Activated T-cell treated with anti-CD3 and anti-CD28 coated beads, Interleukin-2, amount 50 U/mL, for 4 hours (primary cell): Measurements from ENCODE around the gene BEND6. TPM values are rescaled to one million over a fixed set of nuclear protein-coding genes. Genes with fewer than 3 reads are reported as not detected.

Experiments used
- ATAC-seq, 2 donors: fragments of 200-7000 bp; cut with Tn5 transposase; one replicate each; pipeline ENCODE4 v1.10.0; 2021
- DNase-seq: peaks from one replicate; pipeline ENCODE4 v3.0.0-alpha.2; 2020
- H3K27me3 Mint-ChIP-seq: one replicate; pipeline ENCODE4 v1.8.0; 2021; ENCODE audit warnings: low read depth, mixed read lengths
- H3K36me3 Mint-ChIP-seq: one replicate; pipeline ENCODE4 v1.8.0; 2022; ENCODE audit warnings: mixed read lengths; ENCODE audit not compliant: insufficient read depth
- H3K4me1 Mint-ChIP-seq: one replicate; pipeline ENCODE4 v1.8.0; 2021; ENCODE audit warnings: low read depth, mixed read lengths
- H3K4me3 Mint-ChIP-seq: one replicate; pipeline ENCODE4 v1.8.0; 2021; ENCODE audit warnings: mild to moderate bottlenecking, moderate library complexity, mixed read lengths
- H3K9me3 Mint-ChIP-seq: one replicate; pipeline ENCODE4 v1.8.0; 2021; ENCODE audit warnings: mixed read lengths
- total RNA-seq, 3 donors: library from RNA; stranded (reverse); gene quantifications; one replicate each; pipeline ENCODE4 v1.2.1, GENCODE V29; 2021

The BEND6 gene, protein sequence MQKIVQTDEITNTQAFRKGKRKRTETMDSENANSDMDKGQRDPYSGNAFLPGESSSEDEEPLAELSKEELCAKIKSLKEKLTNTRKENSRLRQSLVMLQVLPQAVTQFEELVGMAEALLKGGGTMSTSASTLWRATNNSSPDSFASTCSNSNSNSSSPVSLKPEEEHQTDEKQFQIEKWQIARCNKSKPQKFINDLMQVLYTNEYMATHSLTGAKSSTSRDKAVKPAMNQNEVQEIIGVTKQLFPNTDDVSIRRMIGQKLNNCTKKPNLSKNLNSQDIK
- total RNA-seq: under 1 TPM in 1 of 3 donors, not detected in 2; 0.05 TPM

DNA sequence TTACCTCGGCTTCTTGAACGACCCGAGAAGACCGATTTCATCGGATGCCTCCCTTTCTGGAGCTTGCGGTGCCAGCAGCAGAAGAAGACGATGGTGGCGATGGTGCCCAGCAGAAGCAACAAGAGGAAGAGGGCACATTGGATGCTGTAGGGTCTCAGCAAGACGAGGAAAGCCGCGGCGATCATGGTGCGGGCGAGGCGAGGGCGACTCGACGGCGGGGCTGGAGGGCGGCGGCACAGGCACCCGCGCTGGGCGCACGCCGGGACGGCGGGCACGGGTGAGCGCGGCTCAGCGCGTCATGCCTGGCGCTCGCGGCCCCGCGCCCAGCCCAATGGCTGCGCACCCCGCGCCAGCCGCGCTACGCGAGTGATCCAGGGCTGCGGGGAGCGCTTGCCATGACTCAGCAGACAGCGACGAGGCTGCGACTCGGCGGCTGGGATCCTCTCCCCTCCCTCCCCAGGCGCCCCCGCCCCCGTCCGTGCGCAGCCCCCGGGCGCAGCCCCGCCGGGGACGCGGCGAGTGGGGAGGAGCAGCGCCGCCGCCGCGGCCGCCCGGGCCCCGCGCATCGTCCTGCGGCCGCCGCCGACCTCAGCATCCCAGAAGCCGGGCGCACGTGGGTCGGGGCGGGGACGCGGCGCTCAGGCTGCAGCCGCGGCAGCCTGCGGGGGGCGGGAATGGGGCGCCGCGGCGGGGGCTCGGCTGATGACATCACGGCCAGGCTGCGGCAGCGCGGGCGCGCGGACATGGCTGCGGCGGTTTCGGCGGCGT lies at the start of gene BEND6:
BEND6 (plus strand) TSS at position 705 of the 768 bp plus-strand sequence. CDS start 26,704 bp downstream, outside the sequence.
- peak; percentile 11 for DNase-seq
- no peaks in the 10 kb centered on the region for H3K36me3 Mint-ChIP-seq
- no peaks in the 10 kb centered on the region for H3K9me3 Mint-ChIP-seq
- peaks cover 62% of the 10 kb centered on the region for H3K27me3 Mint-ChIP-seq
- peak within 1 kb of the TSS; percentile 82 for H3K4me3 Mint-ChIP-seq
- H3K4me1 Mint-ChIP-seq: peaks cover 19% of the 10 kb centered on the region
- peak; percentile 80 to 84 for ATAC-seq

DNA sequence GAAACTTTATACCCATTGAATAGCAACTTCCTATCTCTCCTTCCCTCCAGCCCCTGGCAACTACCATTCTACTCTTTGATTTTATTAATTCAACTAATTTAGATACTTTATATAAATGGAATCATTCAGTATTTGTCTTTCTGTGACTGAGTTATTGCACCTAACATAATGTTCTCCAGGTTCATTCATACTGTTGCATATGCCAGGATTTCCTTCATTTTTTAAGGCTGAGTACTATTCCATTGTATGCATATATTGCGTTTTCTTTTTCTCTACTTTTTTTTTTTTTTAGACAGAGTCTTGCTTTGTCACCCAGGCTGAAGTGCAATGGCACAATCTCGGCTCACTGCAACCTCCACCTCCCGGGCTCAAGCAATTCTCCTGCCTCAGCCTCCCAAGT lies 49.5 kb upstream of the BEND6 start:
- no peak for ATAC-seq
- no peak for DNase-seq
- no peak overlapping the region for H3K4me3 Mint-ChIP-seq
- peaks cover 4% of the 10 kb centered on the region for H3K27me3 Mint-ChIP-seq
- H3K9me3 Mint-ChIP-seq: no peaks in the 10 kb centered on the region
- H3K4me1 Mint-ChIP-seq: no peaks in the 10 kb centered on the region
- H3K36me3 Mint-ChIP-seq: no peaks in the 10 kb centered on the region

DNA sequence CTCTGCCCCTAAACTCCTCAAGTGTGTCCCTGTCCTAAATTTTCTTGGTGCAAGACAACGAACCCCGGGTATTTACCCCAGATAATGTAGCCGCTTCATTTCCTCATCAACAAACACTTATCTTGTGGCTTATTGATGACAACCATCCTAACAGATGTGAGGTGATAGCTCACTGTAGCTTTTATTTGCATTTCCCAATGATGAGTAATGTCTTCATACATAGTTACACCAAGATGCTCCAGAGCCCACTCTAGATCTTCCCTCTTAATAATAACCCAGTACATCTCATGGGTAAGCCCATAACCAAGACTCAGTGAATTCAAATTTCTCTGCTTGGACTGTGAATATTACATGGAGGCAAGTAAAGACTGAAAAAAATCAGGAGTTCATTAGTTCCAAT lies 48.2 kb upstream of the BEND6 start:
- ATAC-seq: no peak
- H3K9me3 Mint-ChIP-seq: no peaks in the 10 kb centered on the region
- DNase-seq: no peak
- H3K27me3 Mint-ChIP-seq: peaks cover 4% of the 10 kb centered on the region
- H3K36me3 Mint-ChIP-seq: no peaks in the 10 kb centered on the region
- no peaks in the 10 kb centered on the region for H3K4me1 Mint-ChIP-seq
- no peak overlapping the region for H3K4me3 Mint-ChIP-seq

DNA sequence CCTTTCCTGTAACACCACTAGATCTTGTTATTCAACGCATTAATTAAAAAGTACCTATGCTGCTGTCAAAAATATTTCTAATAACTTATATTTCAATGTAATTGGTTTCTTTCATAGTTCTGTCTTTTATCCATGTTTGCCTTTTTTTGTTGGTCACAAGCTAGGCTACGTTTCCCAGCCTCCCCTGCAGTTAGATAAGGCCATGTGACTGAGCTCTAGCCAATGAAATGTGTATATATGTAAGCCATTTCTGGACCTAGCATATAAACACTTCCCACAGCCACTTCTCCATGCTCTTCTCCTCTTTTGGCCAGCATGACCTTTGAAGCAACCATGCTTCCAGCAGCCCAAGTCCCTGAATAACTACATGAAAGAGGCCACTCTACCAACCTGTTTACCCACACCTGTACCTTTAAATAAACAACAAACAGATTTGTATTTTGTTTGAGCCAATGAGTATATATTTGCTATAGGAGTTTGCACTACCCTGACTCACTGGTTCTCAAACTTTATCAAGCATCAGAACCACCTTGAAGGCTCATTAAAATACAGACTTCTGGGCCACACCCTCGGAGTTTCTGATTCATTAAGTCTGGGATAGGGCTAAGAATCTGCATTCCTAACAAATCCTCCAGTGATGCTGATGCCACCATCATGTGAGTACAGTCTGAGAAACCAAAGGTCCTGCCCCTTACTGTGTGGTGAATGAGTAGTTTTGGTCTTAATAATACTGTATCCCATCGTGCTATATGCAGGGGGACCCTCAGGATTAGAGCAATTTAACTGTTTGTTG lies 45.6 kb upstream of the BEND6 start:
- no peak for ATAC-seq
- no peaks in the 10 kb centered on the region for H3K36me3 Mint-ChIP-seq
- peaks cover 16% of the 10 kb centered on the region for H3K27me3 Mint-ChIP-seq
- no peak overlapping the region for H3K4me3 Mint-ChIP-seq
- no peak for DNase-seq
- H3K9me3 Mint-ChIP-seq: no peaks in the 10 kb centered on the region
- no peaks in the 10 kb centered on the region for H3K4me1 Mint-ChIP-seq

DNA sequence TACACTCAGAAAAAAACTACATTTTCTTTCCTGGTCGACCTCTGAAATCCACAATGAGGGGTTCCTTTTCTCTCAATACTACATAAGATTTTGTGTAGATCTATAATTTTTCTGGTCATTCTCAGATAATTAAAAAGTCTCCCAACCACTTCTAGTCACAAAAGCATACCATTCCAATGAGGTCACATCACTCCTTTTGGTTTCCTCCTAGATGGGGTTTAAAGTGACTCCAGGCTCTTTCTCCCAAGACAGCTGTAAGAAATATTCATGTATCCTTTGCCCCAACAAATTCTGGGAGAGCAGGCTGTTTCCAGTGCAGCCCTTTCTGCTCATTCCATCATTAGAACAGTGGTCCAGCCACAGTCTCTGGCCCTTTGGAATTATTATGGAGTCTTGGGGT lies 43.1 kb upstream of the BEND6 start:
- no peaks in the 10 kb centered on the region for H3K9me3 Mint-ChIP-seq
- H3K36me3 Mint-ChIP-seq: no peaks in the 10 kb centered on the region
- peaks cover 12% of the 10 kb centered on the region for H3K27me3 Mint-ChIP-seq
- no peaks in the 10 kb centered on the region for H3K4me1 Mint-ChIP-seq
- DNase-seq (no peak), ATAC-seq (no peak)
- no peak overlapping the region for H3K4me3 Mint-ChIP-seq

DNA sequence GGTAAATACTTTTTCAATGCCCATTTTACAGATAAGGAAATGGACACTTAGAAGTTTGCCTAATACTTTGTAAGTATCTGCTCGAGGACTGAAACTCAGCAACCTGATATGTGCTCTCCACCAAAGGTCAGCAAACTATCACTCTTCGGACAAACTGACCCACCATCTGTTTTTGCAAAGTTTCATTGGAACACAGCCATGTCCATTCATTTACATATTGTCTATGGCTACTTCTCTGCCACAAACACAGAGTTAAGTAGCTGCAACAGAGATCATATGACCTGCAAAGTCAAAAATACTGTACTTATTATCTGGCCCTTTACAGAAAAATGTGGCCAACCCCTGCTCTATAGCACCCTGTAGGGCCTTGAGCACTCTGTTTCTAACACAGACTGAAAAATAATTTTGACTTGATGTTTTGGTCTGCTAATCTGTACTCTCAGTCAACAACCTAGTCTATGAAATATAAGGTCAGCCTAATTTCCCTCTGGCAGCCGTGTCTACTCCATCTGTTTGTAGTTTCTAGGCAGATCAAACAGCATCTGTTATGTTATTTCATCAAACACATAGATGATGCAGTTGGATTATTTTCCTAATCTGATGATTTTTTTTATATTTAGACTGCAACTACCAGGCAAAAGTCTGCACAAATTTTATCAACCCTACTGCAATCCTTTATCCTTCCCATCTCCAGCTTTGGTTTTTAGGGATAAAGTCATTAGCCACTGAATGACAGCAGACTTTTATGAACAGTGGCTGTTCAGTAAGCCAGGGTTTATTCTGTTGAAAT lies 41.4 kb upstream of the BEND6 start:
- Mint-ChIP-seq H3K4me3 (no peak overlapping the region), H3K9me3 (no peaks in the 10 kb centered on the region), H3K4me1 (no peaks in the 10 kb centered on the region), H3K27me3 (peaks cover 18% of the 10 kb centered on the region), H3K36me3 (no peaks in the 10 kb centered on the region)
- ATAC-seq (no peak), DNase-seq (no peak)

DNA sequence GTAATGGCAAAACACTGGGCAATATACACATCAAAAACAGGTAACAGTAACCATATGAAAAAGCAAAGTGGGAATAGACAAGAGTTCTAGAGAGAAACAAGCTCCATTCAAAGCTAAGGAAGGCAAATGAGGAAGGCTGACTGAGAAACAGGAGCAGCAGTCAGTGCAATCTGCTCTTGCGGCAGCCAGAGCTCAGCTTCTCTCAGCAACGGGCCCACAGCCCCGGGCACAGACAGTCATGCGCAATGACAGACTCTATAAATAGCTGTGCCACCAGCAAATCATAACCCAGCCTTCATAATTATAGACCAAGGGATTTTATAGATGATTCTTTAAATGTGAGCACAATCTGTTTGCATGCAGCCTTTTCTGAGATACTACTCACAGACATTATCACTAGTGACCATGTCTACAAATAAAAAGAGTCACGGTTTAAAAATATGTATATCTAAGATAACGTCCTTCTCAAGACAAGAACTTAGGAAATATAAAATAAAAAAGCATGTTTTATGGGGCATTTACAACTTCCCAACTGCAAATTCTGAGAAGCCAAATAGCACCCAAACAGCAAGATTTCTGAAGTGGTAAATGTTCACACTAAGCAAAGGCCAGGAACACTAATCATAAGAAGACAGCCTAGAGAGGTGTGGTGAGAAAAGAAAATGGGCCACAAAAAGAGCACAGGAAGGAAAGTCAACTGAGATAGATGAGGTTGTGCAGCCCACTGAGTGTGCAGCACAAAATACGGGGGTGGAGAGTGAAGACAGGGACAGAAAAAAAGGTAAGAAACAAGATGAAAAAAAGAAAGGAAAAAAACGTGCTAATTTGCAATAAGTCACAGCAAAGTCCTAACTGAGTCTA lies 39.9 kb upstream of the BEND6 start:
- Mint-ChIP-seq H3K9me3 (no peaks in the 10 kb centered on the region), H3K4me1 (no peaks in the 10 kb centered on the region), H3K27me3 (peaks cover 20% of the 10 kb centered on the region), H3K36me3 (no peaks in the 10 kb centered on the region), H3K4me3 (no peak overlapping the region)
- DNase-seq (no peak), ATAC-seq (no peak)

DNA sequence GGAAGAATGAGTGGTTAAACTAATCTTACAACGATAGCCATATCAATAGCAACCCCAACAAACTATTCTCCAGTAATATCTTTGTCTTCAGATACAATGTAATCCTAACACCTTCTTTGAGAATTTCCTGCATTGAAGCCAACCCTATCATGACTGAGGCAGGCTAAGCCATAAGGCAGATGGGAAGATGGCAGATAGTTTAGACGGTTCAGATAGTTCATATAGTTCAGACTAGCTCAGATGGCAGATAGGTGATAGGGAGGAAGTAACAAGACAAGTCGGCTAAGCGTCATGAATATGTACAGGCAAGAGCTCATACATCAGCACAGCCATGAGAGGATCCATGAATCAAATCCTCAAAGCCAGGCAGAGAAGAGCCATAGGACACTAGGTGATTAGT lies 39.1 kb upstream of the BEND6 start:
- Mint-ChIP-seq H3K36me3 (no peaks in the 10 kb centered on the region), H3K4me1 (no peaks in the 10 kb centered on the region), H3K9me3 (no peaks in the 10 kb centered on the region), H3K27me3 (peaks cover 20% of the 10 kb centered on the region), H3K4me3 (no peak overlapping the region)
- ATAC-seq: no peak
- no peak for DNase-seq

DNA sequence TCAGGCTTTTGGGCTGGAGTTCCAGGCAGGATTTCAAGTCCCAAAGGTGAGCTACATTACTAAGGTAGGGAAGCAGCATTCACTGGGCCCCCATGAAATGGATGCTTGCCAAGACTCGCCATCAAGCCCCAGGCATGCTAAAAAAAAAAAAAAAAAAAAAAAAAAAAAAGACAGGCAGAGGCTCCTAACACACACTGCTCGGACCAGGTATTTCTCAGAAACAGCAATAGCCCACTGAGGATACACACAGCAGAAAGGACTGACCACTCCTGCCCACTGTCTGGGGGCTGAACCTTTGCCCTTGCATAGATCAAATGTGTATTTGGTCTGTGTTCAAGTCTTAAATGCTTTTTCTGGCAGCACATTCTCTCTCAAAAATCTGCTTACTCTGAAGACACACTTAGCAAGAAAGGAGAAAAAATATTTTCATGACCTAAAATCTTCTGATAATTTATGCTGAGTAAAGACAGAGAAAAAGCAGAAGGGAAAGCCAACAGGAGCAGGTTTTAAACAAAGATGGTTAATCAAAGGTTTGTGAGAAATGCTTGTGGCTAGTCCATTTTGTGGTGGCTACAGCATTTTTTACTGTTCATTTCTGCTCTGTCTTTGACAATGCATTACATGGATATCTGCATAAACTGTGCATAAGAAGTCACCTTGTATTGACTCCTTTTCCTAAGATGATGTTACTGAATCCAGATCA lies 37.9 kb upstream of the BEND6 start:
- no peaks in the 10 kb centered on the region for H3K36me3 Mint-ChIP-seq
- no peak overlapping the region for H3K4me3 Mint-ChIP-seq
- DNase-seq (no peak), ATAC-seq (no peak)
- peaks cover 20% of the 10 kb centered on the region for H3K27me3 Mint-ChIP-seq
- no peaks in the 10 kb centered on the region for H3K9me3 Mint-ChIP-seq
- H3K4me1 Mint-ChIP-seq: no peaks in the 10 kb centered on the region

DNA sequence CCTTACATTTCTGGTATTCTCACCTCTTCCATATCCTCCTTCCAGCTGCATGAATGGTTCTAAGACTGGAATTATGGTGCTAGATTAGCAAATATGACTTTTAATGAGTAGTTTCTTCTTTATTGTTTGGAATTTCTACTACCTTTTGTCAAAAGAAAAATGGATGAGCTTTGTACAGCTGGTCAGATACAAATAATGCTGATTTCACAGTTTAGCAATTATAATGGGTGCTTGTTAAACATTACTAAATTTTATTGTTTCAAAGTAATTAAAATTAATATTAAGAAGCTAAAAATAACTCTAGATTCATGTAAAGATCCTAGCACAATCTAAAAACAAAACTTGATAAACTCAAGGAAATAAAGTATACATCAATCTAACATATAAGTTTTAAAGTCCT lies 32.3 kb upstream of the BEND6 start:
- DNase-seq (no peak), ATAC-seq (no peak)
- H3K4me1 Mint-ChIP-seq: no peaks in the 10 kb centered on the region
- peaks cover 24% of the 10 kb centered on the region for H3K27me3 Mint-ChIP-seq
- H3K4me3 Mint-ChIP-seq: no peak overlapping the region
- no peaks in the 10 kb centered on the region for H3K36me3 Mint-ChIP-seq
- no peaks in the 10 kb centered on the region for H3K9me3 Mint-ChIP-seq

DNA sequence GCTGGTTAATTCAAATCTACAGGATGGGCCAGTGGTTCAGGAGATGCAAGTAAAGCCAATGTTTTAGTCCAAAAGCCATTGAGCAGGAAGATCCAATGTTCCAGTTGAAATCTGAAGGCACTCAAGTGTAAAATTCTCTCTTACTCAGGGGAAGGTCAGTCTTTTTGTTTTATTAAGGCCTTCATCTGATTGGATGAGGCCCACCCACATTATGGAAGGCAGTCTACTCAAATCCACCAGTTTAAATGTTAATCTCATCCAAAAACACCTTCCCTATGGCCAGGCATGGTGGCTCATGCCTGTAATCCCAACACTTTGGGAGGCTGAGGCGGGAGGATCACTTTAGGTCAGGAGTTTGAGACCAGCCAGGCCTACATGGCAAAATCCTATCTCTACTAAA lies 31.3 kb upstream of the BEND6 start:
- no peaks in the 10 kb centered on the region for H3K4me1 Mint-ChIP-seq
- H3K4me3 Mint-ChIP-seq: no peak overlapping the region
- ATAC-seq: no peak
- H3K36me3 Mint-ChIP-seq: no peaks in the 10 kb centered on the region
- peaks cover 23% of the 10 kb centered on the region for H3K27me3 Mint-ChIP-seq
- no peak for DNase-seq
- no peaks in the 10 kb centered on the region for H3K9me3 Mint-ChIP-seq

DNA sequence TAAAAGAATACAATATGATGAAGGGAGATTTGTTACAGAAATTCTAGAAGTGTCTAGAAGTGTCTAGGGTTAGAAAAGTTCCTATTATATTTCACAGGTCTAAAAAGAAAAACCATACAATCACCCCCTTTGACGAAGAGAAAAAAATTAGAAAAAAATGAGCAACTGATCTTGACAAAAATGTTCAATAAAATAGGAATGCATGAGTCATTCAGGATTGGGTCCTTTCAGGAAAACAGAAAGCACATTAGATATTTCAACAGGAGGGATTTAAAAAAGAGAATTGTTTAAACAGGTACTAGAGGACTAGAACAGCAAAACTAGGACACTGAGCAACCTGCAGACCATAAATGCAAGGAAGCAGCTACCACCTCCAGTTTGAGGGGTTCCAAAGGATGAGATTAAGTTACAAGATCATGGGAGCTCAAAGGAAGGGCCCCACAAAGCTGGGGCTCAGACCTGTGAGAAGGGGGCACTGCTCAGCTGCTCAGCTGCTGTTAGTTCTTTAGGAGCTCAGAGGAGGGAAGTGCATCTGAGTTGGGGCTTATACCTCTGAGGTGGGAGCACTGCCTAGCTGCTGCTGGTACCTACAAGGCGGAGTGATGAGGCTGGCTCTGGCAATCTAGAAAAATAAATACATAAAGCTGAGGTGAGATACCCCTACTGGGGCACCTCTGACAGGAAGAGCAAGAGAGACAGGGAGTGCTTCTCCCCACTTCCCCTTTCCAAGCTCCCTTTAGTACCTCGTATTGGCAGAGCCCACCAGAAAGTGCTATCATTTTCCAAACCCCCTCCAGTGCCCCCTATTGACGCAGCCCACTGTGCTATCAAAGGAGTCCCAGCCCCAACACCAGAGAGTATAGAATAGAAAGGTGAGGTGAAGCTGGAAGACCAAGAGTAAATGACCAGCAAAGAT lies 27.1 kb upstream of the BEND6 start:
- no peaks in the 10 kb centered on the region for H3K36me3 Mint-ChIP-seq
- no peaks in the 10 kb centered on the region for H3K4me1 Mint-ChIP-seq
- no peaks in the 10 kb centered on the region for H3K9me3 Mint-ChIP-seq
- no peak overlapping the region for H3K4me3 Mint-ChIP-seq
- ATAC-seq (no peak), DNase-seq (no peak)
- H3K27me3 Mint-ChIP-seq: peaks cover 20% of the 10 kb centered on the region
